Peyer's patch (tissue), 4 donors: ENCODE results near the gene TYW1B.
"Not testable (repeated sequence)": the region's sequence is repeated elsewhere in the genome, so short reads cannot be mapped to it uniquely, and the experiment has no call there.

Experiments used
- POLR2A ChIP-seq, 2 donors: fragments of 450-650 bp; IDR thresholded peaks; one replicate each; pipeline ENCODE4 v1.5.1; 2017; ENCODE audit warnings: antibody characterized with exemption in 2 of 2, mild to moderate bottlenecking in 2 of 2, moderate library complexity in 2 of 2
- TF ChIP-seq, protein P1 (sequence below), 6 experiments: fragments of 450-650 bp in 4 of 6; fragments of 200-600 bp in 2 of 6; sonication (generic) in 1 of 6; IDR thresholded peaks; one replicate each; pipeline ENCODE4 v1.5.1; 2017 to 2019; ENCODE audit warnings: antibody characterized with exemption in 6 of 6, mild to moderate bottlenecking in 3 of 6, moderate library complexity in 1 of 6

DNA sequence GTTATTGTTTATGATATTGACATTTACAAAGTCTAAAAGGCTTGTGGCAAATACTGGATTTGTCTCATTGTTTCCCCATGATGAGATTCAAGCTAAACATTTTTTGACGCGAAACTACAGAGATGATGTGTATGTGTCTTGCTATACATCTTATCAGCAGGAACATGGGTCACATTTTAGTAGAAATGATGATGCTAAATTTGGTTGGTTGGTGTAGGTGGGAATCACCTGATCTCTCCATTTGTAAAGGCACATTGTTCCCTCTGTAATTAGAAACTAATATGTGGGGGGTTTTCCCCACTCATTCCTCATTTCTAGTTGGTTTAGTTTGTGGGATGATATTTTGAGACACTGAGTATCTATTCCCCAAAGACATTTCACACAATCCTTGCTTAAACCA is 32.6 kb downstream of the TYW1B start:
- TF ChIP-seq POLR2A (IDR thresholded peaks at IDR 0.05) = not testable (repeated sequence)
- TF ChIP-seq, protein P1, sequence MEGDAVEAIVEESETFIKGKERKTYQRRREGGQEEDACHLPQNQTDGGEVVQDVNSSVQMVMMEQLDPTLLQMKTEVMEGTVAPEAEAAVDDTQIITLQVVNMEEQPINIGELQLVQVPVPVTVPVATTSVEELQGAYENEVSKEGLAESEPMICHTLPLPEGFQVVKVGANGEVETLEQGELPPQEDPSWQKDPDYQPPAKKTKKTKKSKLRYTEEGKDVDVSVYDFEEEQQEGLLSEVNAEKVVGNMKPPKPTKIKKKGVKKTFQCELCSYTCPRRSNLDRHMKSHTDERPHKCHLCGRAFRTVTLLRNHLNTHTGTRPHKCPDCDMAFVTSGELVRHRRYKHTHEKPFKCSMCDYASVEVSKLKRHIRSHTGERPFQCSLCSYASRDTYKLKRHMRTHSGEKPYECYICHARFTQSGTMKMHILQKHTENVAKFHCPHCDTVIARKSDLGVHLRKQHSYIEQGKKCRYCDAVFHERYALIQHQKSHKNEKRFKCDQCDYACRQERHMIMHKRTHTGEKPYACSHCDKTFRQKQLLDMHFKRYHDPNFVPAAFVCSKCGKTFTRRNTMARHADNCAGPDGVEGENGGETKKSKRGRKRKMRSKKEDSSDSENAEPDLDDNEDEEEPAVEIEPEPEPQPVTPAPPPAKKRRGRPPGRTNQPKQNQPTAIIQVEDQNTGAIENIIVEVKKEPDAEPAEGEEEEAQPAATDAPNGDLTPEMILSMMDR (IDR thresholded peaks at IDR 0.05) = not testable (repeated sequence)
